ACC112 (cell line): Measurements from ENCODE around the gene EML6.

ENCODE experiments used
- H2AFZ ChIP-seq: fragments of 200-600 bp; sonication (generic); one replicate; pipeline ENCODE4 v1.6.0; 2017; ENCODE audit warnings: antibody characterized with exemption, low read length; ENCODE audit not compliant: unreplicated experiment
- H3K27ac ChIP-seq: fragments of 200-600 bp; sonication (generic); 2 replicates; pipeline ENCODE4 v1.5.1; 2014; ENCODE audit warnings: low read depth, mild to moderate bottlenecking, antibody characterized with exemption, low read length, moderate library complexity
- H3K27me3 ChIP-seq: fragments of 200-600 bp; sonication (generic); 2 replicates; pipeline ENCODE4 v1.6.1; 2014; ENCODE audit warnings: mild to moderate bottlenecking, antibody characterized with exemption, low read length, moderate library complexity, mixed read lengths; ENCODE audit not compliant: insufficient read depth
- H3K36me3 ChIP-seq: fragments of 200-600 bp; sonication (generic); 2 replicates; pipeline ENCODE4 v1.6.1; 2016; ENCODE audit warnings: mild to moderate bottlenecking, antibody characterized with exemption, low read length, moderate library complexity, mixed read lengths; ENCODE audit not compliant: insufficient read depth
- H3K4me1 ChIP-seq: fragments of 200-600 bp; sonication (generic); one replicate; pipeline ENCODE4 v1.6.1; 2016; ENCODE audit warnings: low read length, mixed read lengths; ENCODE audit not compliant: insufficient read depth, unreplicated experiment, control insufficient read depth
- H3K4me3 ChIP-seq: fragments of 200-600 bp; sonication (generic); 2 replicates; pipeline ENCODE4 v1.5.1; 2014; ENCODE audit warnings: mild to moderate bottlenecking, low read depth, low read length
- H3K79me2 ChIP-seq: fragments of 200-600 bp; sonication (generic); one replicate; pipeline ENCODE4 v1.6.0; 2016; ENCODE audit warnings: low read length; ENCODE audit not compliant: control insufficient read depth, unreplicated experiment, insufficient read depth

EML6 gene

DNA sequence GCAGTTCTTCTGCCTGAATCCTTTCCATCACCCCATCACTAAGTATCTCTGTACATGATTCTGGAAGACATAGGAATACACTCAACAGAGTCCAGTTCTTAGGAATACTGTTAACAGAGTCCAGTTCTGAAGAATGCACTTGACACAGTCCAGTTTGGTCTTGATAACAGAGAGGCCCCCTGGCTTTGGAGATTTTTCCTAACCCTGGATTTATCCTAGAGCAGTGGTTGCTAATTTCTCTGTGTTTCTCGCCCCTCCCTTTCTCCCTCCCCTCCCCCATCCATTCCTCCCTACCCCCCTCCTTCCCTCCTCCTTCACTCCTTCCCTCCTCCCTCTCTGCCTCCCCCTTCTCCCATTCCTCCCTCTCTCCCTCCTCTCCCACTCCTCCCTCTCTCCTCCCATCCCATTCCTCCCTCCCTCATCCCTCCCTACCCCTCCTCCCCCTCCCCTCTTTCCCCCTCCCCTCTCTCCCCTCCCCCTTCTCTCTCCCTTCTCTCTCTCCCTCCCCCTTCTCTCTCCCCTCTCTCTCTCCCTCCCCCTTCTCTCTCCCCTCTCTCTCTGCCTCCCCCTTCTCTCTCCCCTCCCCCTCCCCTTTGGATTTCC, 221.4 kb downstream of the EML6 start:
- Histone ChIP-seq H3K27ac (peak overlapping the region; percentile 53), H2AFZ (no peak overlapping the region), H3K27me3 (no peaks in the 10 kb centered on the region), H3K79me2 (no peaks in the 10 kb centered on the region), H3K4me3 (no peak overlapping the region), H3K4me1 (peaks cover 15% of the 10 kb centered on the region), H3K36me3 (no peaks in the 10 kb centered on the region)

DNA sequence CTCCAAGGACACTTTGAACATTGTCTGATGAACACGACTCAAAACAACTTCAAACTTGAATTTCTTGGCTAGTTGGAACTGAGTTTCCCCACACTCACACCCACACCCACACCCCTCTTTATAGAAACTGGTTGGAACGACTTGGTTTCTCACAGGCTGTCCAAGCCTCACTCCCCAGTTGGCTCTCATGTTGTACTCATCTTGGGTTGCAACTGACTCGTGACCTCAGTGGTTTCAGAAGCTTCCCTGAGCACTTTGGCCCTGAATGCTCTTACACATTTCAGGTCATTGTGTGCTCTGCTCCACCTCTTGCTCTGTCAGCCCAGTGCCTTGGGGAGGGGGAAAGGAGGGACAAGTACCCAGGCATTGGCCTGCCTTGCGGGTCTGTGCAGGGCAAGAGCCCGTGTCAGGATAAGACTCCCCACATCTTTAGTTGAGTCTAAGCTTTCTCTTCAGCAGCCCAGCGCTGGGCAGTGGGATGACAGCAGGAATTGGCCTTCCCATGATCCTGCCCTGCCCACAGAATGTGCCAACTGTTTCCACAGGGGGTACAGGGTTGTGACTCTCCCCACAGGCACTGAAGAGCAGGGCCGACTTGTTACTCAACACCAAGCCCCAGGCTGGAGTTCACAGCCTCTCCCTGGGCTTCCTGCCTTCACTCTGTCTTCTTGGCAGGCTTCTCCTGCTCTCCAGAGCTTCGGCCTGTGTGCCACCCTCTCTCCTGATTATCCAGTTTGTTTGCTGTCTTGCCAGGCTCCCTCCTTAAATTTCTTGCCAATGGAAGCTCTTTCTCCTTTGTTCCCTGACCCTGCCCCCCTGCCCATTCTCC, 222.1 kb downstream of the EML6 start:
- no peaks in the 10 kb centered on the region for H3K79me2 ChIP-seq
- H3K27me3 ChIP-seq = no peaks in the 10 kb centered on the region
- H3K36me3 ChIP-seq = no peaks in the 10 kb centered on the region
- H2AFZ ChIP-seq = peak overlapping the region; percentile 24
- H3K27ac ChIP-seq = peak overlapping the region; percentile 53
- no peak overlapping the region for H3K4me3 ChIP-seq
- H3K4me1 ChIP-seq = peaks cover 15% of the 10 kb centered on the region

- no peaks in the 10 kb centered on the region for H3K27me3 ChIP-seq
- no peaks in the 10 kb centered on the region for H3K79me2 ChIP-seq
- H3K27ac ChIP-seq = peak overlapping the region; percentile 53
- no peak overlapping the region for H3K4me3 ChIP-seq
- no peaks in the 10 kb centered on the region for H3K36me3 ChIP-seq
- peaks cover 15% of the 10 kb centered on the region for H3K4me1 ChIP-seq
- H2AFZ ChIP-seq = peak overlapping the region; percentile 24
Observed at GRCh38 chr2:54946220-54946805, 222.9 kb downstream of the EML6 start.

GRCh38 chr2:54947136-54947535, 223.7 kb downstream of the EML6 start:
- H3K36me3 ChIP-seq = no peaks in the 10 kb centered on the region
- H3K27ac ChIP-seq = no peak overlapping the region
- no peak overlapping the region for H3K4me3 ChIP-seq
- no peaks in the 10 kb centered on the region for H3K79me2 ChIP-seq
- no peaks in the 10 kb centered on the region for H3K27me3 ChIP-seq
- peaks cover 19% of the 10 kb centered on the region for H3K4me1 ChIP-seq
- no peak overlapping the region for H2AFZ ChIP-seq

- Histone ChIP-seq H3K27ac (no peak overlapping the region), H3K36me3 (no peaks in the 10 kb centered on the region), H2AFZ (no peak overlapping the region), H3K79me2 (no peaks in the 10 kb centered on the region), H3K27me3 (no peaks in the 10 kb centered on the region), H3K4me1 (peaks cover 23% of the 10 kb centered on the region), H3K4me3 (no peak overlapping the region)
Observed at GRCh38 chr2:54947646-54948045, 224.2 kb downstream of the EML6 start.

DNA sequence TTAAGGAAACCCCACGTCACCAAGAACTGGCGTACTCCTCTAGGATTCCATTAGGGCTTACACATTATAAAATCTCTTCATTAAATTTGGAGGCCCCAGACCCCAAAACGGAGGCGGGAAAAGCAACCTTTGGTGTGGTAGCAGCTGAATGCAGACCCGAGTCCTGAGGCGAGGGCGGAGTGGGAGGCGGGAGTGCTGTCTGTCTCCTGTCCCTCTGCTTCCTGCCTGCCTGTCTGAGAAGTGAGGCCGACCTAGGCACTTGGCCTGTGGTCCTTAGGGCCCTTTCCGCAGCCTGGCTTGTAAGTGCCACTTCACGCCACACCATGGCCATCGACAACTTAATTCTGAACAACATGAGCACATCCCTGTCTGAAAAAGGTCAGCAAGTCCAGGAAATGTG, 224.7 kb downstream of the EML6 start:
- Histone ChIP-seq H3K36me3 (no peaks in the 10 kb centered on the region), H2AFZ (no peak overlapping the region), H3K4me3 (no peak overlapping the region), H3K27me3 (no peaks in the 10 kb centered on the region), H3K79me2 (no peaks in the 10 kb centered on the region), H3K27ac (no peak overlapping the region), H3K4me1 (peaks cover 28% of the 10 kb centered on the region)

GRCh38 chr2:54949431-54949830, 226.0 kb downstream of the EML6 start:
- no peaks in the 10 kb centered on the region for H3K27me3 ChIP-seq
- H3K4me3 ChIP-seq = no peak overlapping the region
- H3K36me3 ChIP-seq = no peaks in the 10 kb centered on the region
- peaks cover 31% of the 10 kb centered on the region for H3K4me1 ChIP-seq
- H3K79me2 ChIP-seq = no peaks in the 10 kb centered on the region
- no peak overlapping the region for H2AFZ ChIP-seq
- no peak overlapping the region for H3K27ac ChIP-seq

DNA sequence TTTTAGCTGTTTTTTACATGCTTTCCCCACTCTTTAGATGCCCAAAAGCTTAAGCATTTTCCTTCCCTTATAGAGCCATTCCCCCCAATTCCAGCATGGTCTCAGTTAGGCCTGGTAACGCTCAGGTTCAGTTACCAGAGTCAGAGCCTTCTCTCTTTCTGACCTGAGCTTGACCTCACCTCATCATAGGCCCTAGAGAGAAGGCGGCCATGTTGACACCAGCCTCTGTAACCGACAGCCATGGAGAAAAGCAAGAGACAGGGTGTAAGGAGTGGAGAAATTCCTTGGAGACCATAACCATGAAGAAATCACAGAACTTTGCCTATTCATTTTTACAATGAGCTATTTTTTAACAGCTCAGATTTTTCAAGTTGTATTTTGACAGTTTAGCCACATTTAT, 227.3 kb downstream of the EML6 start:
- no peak overlapping the region for H2AFZ ChIP-seq
- no peak overlapping the region for H3K27ac ChIP-seq
- no peaks in the 10 kb centered on the region for H3K27me3 ChIP-seq
- H3K36me3 ChIP-seq = no peaks in the 10 kb centered on the region
- peaks cover 23% of the 10 kb centered on the region for H3K4me1 ChIP-seq
- H3K4me3 ChIP-seq = no peak overlapping the region
- H3K79me2 ChIP-seq = no peaks in the 10 kb centered on the region

DNA sequence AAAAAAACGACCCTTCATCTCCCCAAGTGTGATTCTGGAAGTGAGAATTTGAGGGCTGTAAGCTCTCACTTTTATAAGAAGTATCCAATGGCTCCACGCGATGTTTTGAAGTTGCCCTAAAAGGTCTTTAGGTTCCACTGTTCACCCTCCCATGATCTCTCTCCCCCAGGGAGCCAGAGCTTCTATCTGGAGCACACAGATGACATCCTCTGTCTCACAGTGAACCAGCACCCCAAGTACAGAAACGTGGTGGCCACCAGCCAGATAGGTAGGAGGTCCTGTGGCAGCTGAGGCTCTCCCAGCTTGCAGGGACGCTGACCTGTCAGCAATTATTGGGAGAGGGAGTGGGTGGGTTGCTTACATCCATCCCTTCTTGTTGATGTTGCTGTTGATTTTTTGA, 229.0 kb downstream of the EML6 start:
- Histone ChIP-seq H3K36me3 (no peaks in the 10 kb centered on the region), H3K27ac (no peak overlapping the region), H3K27me3 (no peaks in the 10 kb centered on the region), H3K4me1 (peaks cover 16% of the 10 kb centered on the region), H2AFZ (no peak overlapping the region), H3K4me3 (no peak overlapping the region), H3K79me2 (no peaks in the 10 kb centered on the region)

DNA sequence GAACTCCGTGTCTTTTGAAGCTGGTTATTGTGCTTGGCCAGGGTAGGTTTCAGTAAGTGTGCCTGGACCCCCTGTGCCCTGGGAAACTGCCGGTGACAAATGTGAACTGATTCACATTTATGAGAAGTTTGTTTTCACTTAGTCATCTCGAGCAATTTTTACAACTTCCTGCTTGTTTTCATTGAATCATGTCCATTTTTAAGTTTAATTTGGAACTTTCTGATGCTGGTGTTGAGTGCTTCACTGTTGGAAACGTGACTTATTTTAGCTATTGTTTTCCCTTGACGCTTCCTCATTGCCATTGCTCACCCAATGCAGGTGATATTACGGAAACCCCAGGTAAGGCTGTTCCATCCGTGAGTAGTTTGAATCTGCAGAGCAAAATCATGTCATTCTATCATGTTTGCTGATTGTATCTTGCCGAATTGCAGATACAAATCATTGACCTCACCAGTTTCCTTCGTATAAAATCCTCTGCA, 229.6 kb downstream of the EML6 start:
- Histone ChIP-seq H3K36me3 (no peaks in the 10 kb centered on the region), H3K4me1 (peaks cover 16% of the 10 kb centered on the region), H3K27ac (no peak overlapping the region), H3K79me2 (no peaks in the 10 kb centered on the region), H3K4me3 (no peak overlapping the region), H2AFZ (no peak overlapping the region), H3K27me3 (no peaks in the 10 kb centered on the region)

DNA sequence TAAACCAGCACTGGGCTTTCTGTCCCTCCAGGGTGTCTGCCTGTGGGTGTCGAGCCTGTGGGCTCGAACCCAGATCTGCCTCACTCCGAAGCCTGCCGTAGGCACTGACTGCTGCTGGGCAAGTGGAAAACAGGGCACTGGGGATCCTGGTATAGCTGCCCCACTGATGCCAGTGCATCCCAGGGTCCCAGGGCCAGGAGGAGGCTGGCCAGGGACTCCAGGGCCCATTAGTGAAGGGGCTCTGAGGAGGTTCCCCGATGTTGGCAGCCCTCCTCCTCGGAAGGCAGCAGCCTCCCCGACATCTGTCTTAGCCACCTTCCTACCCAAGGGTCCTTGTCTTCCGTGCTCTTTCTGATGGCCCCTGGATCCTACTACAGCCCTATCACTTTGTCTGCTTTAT, 230.7 kb downstream of the EML6 start:
- no peaks in the 10 kb centered on the region for H3K36me3 ChIP-seq
- H3K27me3 ChIP-seq = no peaks in the 10 kb centered on the region
- no peak overlapping the region for H3K27ac ChIP-seq
- H2AFZ ChIP-seq = no peak overlapping the region
- no peak overlapping the region for H3K4me3 ChIP-seq
- H3K79me2 ChIP-seq = no peaks in the 10 kb centered on the region
- peaks cover 16% of the 10 kb centered on the region for H3K4me1 ChIP-seq
